Measurements from ENCODE around the gene RPTOR.
A peak's percentile ranks its signal among the peaks of the same experiment; 100 is the strongest.

RPTOR gene

GRCh38 chr17:80977172-80977571, 432.5 kb downstream of the RPTOR start:
- no peak for DNase-seq

- DNase-seq: no peak
Measured at GRCh38 chr17:80978499-80979497, 434.2 kb downstream of the RPTOR start.

GRCh38 chr17:80979547-80980378, 435.1 kb downstream of the RPTOR start:
- no peak for DNase-seq

- DNase-seq: peak in 1 of 2 donors; percentile 43
Measured at GRCh38 chr17:80980397-80981061, 435.9 kb downstream of the RPTOR start.

GRCh38 chr17:80981062-80981902, 436.6 kb downstream of the RPTOR start:
- no peak for DNase-seq

- DNase-seq: no peak
Measured at GRCh38 chr17:80981929-80982425, 437.3 kb downstream of the RPTOR start.

DNA sequence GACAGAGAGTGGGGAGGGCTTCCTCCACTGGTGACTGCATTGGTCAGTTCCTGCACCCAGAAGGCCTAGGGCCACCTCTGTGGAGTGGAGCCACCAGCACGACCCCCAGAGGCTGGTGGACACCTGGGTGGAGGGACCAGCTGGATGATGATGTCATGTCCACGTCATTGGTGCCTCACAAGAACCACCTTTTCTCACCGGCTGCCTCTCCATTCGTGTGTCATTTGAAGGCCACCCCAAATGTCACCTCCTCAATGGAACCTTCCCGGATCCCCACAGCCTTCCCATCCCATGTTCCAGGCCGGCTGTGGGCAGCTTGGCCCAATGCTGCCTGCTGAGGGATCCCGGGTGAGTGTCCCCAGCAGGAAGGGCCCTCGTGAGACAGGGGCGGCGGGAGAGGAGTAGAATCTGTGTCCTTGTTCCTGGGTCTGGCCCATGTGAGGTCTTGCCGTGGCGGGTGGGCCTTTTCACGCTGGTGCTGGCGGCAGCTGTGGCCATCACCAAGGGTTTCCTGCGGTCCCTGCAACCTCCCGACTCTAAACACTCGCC, 437.9 kb downstream of the RPTOR start:
- no peak for DNase-seq

DNA sequence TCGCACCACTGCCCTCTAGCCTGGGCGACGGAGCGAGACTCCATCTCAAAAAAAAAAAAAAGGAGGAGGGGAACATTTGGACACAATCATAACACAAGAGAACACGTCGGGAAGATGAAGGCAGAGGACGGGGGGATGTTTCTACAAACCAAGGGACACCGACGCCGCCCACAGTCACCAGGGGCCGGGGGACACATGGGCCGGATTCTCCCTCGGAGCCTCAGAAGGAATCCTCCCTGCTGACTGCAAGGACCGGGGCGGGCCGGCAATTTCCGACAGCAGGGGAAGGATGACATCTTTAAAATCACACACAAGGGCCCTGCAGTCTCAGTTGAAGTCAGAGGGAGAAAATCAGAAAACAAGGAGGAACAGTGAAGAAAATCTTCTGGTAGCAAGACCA, 438.9 kb downstream of the RPTOR start:
- DNase-seq: no peak

GRCh38 chr17:80984749-80985148, 440.1 kb downstream of the RPTOR start:
- DNase-seq: no peak

GRCh38 chr17:80986046-80986445, 441.4 kb downstream of the RPTOR start:
- DNase-seq: no peak

DNA sequence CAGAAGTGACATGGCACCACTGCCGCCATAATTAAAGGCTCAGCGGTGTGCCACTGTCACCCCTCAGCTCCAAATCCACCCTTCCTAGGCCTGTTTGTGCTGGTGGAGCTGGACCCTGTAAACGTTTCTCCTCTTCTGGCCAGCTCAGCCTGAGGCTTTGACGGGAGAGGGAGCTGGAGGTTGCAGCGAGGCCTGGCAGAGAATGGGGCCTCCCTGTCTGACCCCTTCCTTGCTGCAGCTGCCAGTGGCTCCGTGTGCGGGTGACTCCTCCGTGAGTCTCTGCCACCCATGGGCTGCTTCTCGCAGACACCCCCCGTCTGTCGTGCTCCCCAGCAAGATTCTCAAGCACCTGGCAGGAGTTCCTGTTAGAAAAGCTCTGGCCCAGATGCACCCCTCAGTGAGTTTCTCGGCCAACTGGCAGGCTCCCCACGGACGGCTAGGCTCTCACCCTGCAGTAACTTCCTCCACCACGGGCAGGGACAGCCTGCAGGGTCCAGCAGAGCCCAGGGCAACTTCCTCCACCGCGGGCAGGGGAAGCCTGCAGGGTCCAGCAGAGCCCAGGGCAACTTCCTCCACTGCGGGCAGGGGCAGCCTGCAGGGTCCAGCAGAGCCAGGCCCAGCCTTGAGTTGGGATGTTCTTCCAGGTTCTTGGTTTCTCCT, 442.3 kb downstream of the RPTOR start:
- DNase-seq: peak; percentile 13 to 25

GRCh38 chr17:80987941-80988461, 443.4 kb downstream of the RPTOR start:
- DNase-seq: no peak

GRCh38 chr17:80989586-80989913, 444.9 kb downstream of the RPTOR start:
- DNase-seq: no peak

- no peak for DNase-seq
Measured at GRCh38 chr17:80990921-80991644, 446.4 kb downstream of the RPTOR start.

GRCh38 chr17:80991645-80992076, 447.0 kb downstream of the RPTOR start, which contains the start of gene CHMP6:
Gene CHMP6 (plus strand): TSS chr17:80991841. CDS start chr17:80991919, 78 bp downstream.
- peak; percentile 11 to 25 for DNase-seq

- DNase-seq: no peak
Measured at GRCh38 chr17:80992077-80992947, 447.7 kb downstream of the RPTOR start.

- DNase-seq: no peak
Measured at GRCh38 chr17:80992948-80993624, 448.4 kb downstream of the RPTOR start.

- DNase-seq: no peak
Measured at GRCh38 chr17:80995131-80995530, 450.5 kb downstream of the RPTOR start.
